Mesodermal cell (in vitro differentiated cells): ENCODE results near the gene NUCB2.

Experiments used
- H3K27ac ChIP-seq: 2 replicates; pipeline ENCODE4 v1.7.0; 2013; ENCODE audit warnings: mild to moderate bottlenecking, low read depth, low read length, moderate library complexity; ENCODE audit not compliant: severe bottlenecking
- H3K36me3 ChIP-seq: 2 replicates; pipeline ENCODE4 v1.7.1; 2013; ENCODE audit warnings: mild to moderate bottlenecking, low read length, moderate library complexity; ENCODE audit not compliant: control insufficient read depth, insufficient read depth
- H3K4me1 ChIP-seq: one replicate; pipeline ENCODE4 v1.7.1; 2013; ENCODE audit warnings: mild to moderate bottlenecking, low read length; ENCODE audit not compliant: insufficient read depth, control insufficient read depth, poor library complexity, severe bottlenecking
- H3K4me3 ChIP-seq: 2 replicates; pipeline ENCODE4 v1.7.0; 2013; ENCODE audit warnings: low read length, control low read depth, mild to moderate bottlenecking; ENCODE audit not compliant: insufficient read depth, poor library complexity, severe bottlenecking; ENCODE audit errors: extremely low read depth
- H3K9me3 ChIP-seq: 2 replicates; pipeline ENCODE4 v1.7.1; 2013; ENCODE audit warnings: mild to moderate bottlenecking, low read length, moderate library complexity; ENCODE audit not compliant: control insufficient read depth
- WGBS, 2 experiments: methylation state at CpG; one replicate each; pipeline ENCODE4 v1.1.5; 2013; ENCODE audit warnings: missing lambda C conversion rate in 2 of 2; ENCODE audit not compliant: insufficient coverage in 2 of 2; 5-methylcytosine and 5-hydroxymethylcytosine counted together

The NUCB2 gene

DNA sequence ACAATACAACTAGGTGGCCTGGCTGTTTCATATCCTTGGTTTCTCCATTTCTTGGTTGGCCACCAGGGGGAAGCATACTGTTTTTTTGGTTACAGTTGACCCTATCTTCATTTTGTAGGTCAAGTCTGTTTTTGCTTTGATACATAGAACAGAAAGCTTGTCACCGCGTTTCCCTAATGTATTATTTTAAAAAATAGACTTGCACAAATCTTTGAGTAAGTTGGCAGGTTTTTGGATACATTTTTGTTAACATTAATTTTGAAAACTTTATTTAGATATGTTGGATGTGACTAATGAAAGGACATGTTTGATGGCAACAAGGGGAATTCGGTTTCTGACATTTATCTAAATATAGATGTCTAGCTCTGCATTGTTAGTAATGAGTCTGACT, 78.1 kb downstream of the NUCB2 start:
- H3K36me3 ChIP-seq, result peaks cover 3% of the 10 kb centered on the region
- WGBS, 2 experiments, result 100% methylated on average over 1 of the region's 3 CpGs; no CpG with 5 or more reads in 1 of the 2 experiments
- H3K4me1 ChIP-seq, result no peaks in the 10 kb centered on the region
- no peaks in the 10 kb centered on the region for H3K9me3 ChIP-seq
- H3K27ac ChIP-seq, result no peak overlapping the region
- H3K4me3 ChIP-seq, result no peak overlapping the region

DNA sequence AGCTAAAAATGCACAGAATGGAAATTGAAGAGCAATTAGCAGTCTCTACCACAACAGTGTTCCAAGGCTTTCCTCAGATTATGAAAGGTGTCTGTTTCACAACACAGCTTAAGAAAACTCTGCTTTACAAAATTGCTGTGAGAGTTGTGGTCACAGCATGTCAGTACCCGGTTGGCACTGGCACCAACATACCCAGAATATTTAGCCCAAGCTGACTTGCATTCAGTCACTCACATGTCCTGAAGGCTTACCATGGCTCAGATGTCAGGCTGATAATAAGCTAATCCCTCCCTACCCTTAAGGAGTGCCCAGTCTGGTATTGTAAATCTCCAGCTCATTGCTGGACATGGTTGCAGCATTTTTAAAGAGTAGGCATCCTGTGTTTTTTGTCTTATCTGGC, 90.0 kb downstream of the NUCB2 start:
- 100% methylated on average over 1 of the region's 1 CpG; no CpG with 5 or more reads in 1 of the 2 experiments for WGBS, 2 experiments
- H3K9me3 ChIP-seq, result peaks cover 32% of the 10 kb centered on the region
- H3K4me3 ChIP-seq, result no peak overlapping the region
- H3K27ac ChIP-seq, result no peak overlapping the region
- H3K36me3 ChIP-seq, result peaks cover 38% of the 10 kb centered on the region
- H3K4me1 ChIP-seq, result no peaks in the 10 kb centered on the region

DNA sequence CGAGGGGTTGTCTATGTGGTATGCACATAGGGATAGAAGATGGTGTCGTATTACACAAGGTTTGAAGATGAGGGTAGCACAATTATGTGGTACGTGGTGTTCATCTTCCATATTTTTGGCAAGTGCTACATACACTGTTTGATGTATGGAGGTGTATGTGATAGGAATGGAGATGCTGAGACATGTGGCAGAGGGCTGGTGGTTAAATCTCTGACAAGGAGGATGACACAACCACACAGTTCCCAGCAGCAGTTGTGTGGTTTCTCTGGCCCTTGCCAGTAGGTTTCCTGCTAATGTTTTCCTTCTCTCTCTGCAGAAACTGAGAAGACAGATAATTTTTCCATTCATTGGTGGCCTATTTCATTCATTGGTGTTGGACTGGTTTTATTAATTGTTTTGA, 92.0 kb downstream of the NUCB2 start:
- no peak overlapping the region for H3K27ac ChIP-seq
- WGBS, 2 experiments, result 89 to 93% methylated on average over 3 of the region's 3 CpGs
- H3K9me3 ChIP-seq, result peaks cover 53% of the 10 kb centered on the region
- peaks cover 57% of the 10 kb centered on the region for H3K36me3 ChIP-seq
- H3K4me3 ChIP-seq, result no peak overlapping the region
- H3K4me1 ChIP-seq, result no peaks in the 10 kb centered on the region

DNA sequence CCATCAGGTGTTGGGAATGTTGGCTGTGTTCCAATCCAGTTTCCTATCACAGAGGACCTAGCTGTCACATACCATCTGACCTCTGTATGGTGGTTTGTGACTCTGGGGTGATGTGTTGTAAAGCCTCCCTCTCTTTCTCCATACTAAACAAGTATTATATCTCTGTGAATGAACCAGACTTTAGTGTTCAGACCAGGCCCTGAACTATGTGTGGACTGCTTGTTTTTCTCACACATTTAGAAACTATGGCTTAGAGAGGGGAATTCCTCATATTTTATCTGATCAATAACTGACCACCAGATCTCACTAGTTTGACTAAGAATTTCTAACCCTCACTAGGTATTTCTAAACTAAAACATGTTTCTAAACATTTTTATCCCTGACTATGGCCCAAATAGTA, 92.6 kb downstream of the NUCB2 start:
- Histone ChIP-seq H3K4me3 (no peak overlapping the region), H3K27ac (no peak overlapping the region), H3K4me1 (no peaks in the 10 kb centered on the region), H3K9me3 (peaks cover 54% of the 10 kb centered on the region), H3K36me3 (peaks cover 57% of the 10 kb centered on the region)

DNA sequence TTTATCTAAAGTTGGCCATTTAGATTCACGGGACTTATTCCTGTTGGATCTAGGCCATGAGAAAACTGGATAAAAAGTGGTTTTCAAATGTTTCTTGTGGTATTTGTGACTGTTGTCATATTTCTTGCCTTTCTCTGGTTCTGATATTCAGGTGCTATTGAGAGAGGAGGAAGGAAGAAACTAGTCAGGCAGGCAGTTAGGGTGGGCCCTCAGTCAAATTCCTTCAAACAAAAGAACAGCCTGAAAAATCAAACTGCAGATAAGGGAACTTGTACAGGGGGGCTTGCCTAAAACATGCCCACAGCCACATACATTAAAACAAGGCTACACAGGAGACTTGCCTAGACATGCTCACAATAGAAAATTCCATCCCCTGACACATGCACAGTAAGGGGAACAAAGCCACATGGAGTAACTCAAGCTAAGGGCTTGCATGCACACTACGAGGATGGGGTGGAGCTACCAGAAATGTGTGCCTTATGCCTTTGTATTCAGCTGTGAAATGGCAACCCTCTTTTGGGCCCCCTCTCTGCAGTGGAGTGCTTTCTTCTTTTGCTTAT, 93.2 kb downstream of the NUCB2 start:
- 82 to 83% methylated on average over 2 of the region's 2 CpGs for WGBS, 2 experiments
- H3K9me3 ChIP-seq, result peaks cover 54% of the 10 kb centered on the region
- H3K4me1 ChIP-seq, result no peaks in the 10 kb centered on the region

DNA sequence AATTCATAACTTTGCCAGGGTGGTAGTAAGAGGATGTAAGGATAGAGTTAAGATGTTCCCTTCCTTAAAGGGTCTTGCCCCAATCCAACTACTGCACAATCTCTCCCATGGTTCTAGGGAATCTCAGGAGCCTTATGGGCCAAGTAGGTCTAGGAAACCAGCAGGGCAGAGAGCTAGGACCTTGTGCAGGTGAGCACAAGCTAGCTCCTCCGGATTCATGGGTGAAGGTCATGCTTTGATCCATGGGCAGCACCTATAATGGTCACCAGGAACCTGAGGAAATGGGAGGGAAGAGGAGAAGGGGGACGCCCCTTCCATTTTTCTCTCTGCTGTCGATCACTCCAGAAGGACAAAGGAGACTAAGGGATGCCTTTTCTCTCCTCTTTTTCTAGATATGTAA, 95.1 kb downstream of the NUCB2 start:
- 48% methylated on average over 2 of the region's 3 CpGs; no CpG with 5 or more reads in 1 of the 2 experiments for WGBS, 2 experiments
- Histone ChIP-seq H3K36me3 (peaks cover 57% of the 10 kb centered on the region), H3K4me1 (no peaks in the 10 kb centered on the region), H3K4me3 (no peak overlapping the region), H3K9me3 (peaks cover 54% of the 10 kb centered on the region), H3K27ac (no peak overlapping the region)

More for the DNA sequence above, 93.2 kb downstream of the NUCB2 start:
- no peak overlapping the region for H3K4me3 ChIP-seq
- H3K36me3 ChIP-seq, result peaks cover 57% of the 10 kb centered on the region
- no peak overlapping the region for H3K27ac ChIP-seq

DNA sequence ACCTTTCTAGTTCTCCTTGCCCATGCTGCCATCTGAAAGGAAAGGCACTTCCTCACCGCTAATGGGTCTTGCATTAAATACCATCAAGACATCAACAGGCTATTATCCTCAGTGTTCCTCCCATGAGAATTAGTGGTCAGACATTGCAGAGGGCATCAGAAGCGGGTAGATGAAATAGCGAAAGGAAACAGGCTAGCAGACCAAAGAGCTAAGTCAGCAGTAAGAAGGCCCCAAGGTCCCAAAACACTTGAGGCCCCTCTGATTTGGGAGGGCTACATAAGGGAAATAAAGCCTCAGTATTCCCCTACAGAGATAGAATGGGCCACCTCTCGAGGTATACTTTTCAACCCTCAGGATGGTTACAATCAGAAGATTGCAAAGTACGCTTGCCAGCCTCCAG, 99.0 kb downstream of the NUCB2 start:
- Histone ChIP-seq H3K27ac (no peak overlapping the region), H3K4me3 (no peak overlapping the region), H3K36me3 (peaks cover 38% of the 10 kb centered on the region), H3K4me1 (peaks cover 5% of the 10 kb centered on the region), H3K9me3 (peaks cover 51% of the 10 kb centered on the region)
- 82 to 97% methylated on average over 4 to 5 of the region's 5 CpGs for WGBS, 2 experiments

DNA sequence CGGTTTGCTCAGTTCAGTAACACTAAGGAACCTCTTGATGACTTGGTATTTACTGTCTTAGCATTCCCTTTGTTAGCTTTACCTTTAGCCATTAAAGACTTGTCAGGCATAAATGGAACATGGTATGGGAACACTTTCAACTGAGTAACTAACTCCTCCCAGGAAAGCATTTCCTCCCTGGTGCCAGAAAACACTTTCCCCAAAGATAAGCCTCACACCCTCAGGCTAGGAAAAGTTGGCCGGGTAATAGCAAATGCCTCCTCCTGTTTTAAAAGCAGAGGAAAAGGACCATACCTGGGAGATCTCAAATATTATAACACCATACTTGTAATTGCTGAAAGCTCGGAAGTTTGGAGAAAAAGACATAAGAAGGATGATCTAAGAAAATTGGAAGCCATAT, 100.0 kb downstream of the NUCB2 start:
- Histone ChIP-seq H3K9me3 (peaks cover 41% of the 10 kb centered on the region), H3K27ac (no peak overlapping the region), H3K36me3 (peaks cover 30% of the 10 kb centered on the region), H3K4me1 (peaks cover 12% of the 10 kb centered on the region), H3K4me3 (no peak overlapping the region)
- 85 to 86% methylated on average over 1 to 2 of the region's 3 CpGs for WGBS, 2 experiments

DNA sequence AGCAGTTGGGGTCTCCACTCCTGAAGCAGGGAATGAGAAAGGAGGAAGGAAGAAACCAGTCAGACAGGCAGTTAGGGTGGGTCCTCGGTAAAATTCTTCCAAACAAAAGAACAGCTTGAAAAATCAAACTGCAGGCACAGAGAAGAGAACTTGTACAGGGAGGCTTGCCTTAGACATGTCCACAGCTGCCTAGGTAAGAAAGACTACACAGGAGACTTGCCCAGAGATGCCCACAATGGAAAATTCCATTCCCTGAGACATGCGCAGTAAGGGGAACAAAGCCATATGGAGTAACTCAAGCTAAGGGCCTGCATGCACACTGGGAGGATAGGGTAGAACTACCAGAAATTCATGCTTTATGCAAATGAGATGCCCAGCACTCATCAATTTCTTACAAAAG, 102.1 kb downstream of the NUCB2 start:
- Histone ChIP-seq H3K4me3 (no peak overlapping the region), H3K27ac (no peak overlapping the region), H3K9me3 (peaks cover 20% of the 10 kb centered on the region), H3K36me3 (peaks cover 11% of the 10 kb centered on the region), H3K4me1 (peaks cover 20% of the 10 kb centered on the region)
- 86 to 100% methylated on average over 1 of the region's 2 CpGs for WGBS, 2 experiments

DNA sequence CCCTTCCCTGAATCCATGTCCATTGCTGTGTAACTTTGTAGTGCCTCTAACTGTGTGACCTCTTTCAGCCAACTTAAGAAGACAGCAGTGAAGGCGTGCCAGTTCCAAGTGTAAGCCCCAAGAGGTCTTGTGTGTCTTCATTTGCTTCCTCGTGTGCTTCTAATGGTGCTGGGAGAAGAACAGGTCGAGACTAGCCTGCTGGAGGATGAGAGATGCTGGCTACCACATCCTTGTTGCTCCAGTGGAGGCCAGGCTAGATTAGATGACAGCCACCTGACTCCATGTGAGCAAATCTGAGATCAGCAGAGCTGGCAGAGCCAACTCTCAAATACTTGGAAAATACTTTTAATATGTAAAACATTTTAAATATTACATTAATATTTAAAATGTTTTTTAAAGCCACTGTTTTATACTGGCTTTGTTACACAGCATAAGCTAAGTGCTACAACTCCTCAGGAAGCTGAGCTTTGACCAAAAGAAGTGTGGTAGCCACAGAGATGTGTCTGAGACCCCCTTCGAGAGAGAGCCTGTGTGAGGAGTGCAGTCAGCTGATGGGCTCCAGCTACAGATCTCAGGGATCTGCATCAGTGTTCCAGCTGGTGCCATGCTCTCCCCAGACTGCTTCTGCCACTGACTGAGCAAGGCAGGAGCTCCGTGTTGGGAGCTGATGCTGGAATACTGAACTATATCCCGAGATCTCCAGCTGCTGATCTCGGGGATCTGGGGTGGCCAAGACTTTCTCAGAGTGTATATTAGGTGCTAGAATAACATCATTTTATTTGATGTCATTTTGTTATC, 103.0 kb downstream of the NUCB2 start:
- Histone ChIP-seq H3K36me3 (peaks cover 11% of the 10 kb centered on the region), H3K27ac (no peak overlapping the region), H3K4me3 (no peak overlapping the region), H3K9me3 (peaks cover 20% of the 10 kb centered on the region), H3K4me1 (peaks cover 20% of the 10 kb centered on the region)
- 90 to 91% methylated on average over 5 to 6 of the region's 7 CpGs for WGBS, 2 experiments

DNA sequence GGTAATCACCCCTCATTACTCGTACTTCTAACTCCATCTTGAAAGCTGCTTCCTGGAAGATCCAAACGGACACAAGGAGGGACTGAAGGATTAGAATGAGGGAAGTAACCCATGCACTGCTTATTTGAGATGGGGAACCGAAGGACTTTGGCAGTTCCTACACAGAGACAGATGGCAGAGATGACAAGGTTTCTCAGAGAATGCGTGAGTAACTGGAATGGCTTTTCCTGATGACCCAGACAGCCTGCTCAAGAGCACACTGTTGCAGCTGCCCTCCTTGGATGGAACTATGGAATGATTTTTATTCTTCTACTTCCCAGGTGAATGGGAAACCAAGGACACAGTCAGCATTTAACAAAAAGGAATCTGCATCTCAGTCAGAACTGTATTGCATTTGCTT, 104.6 kb downstream of the NUCB2 start:
- Histone ChIP-seq H3K27ac (no peak overlapping the region), H3K9me3 (peaks cover 20% of the 10 kb centered on the region), H3K4me1 (peaks cover 20% of the 10 kb centered on the region), H3K36me3 (peaks cover 11% of the 10 kb centered on the region), H3K4me3 (no peak overlapping the region)
- WGBS, 2 experiments, result 75 to 94% methylated on average over 3 of the region's 4 CpGs
